ENCODE data around the gene PKP4. TPM values are rescaled to one million over a fixed set of nuclear protein-coding genes. Genes with fewer than 3 reads are reported as not detected.

PKP4 gene
- total and polyA plus RNA-seq, 2 donors (not counting 1 experiment from before 2014, with no cell fraction given): 2.0 to 13.3 TPM

DNA sequence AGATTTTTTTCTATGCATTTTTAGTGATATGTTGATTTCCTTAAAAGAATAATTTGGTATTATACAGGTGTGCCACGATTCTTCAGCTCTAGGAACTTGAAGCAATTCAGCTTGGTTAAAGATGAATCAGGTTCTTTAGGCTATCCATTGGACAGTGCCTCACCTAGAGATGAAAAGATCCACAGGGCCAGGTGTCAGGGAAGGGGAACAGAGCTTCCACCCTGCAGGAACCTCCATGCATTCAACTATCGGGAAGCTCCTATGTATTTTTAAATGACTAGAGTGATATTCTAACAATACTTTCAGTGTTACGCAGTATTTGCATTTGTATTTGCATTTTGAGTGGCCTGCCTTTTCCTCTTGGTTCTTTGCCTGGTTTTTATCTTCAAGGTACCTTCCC lies 40.2 kb downstream of the PKP4 start:
- Histone ChIP-seq H3K79me2 (ENCODE audit: control insufficient read depth, insufficient read depth, low read length) (no peaks in the 10 kb centered on the region), H3K27ac (ENCODE audit: low read length in 2 of 2) (no peak overlapping the region), H3K4me2 (replicated peaks; ENCODE audit: low read depth, low read length, poor library complexity, severe bottlenecking) (no peak overlapping the region), H3K4me1 (ENCODE audit: control insufficient read depth in 2 of 2, insufficient read depth in 2 of 2, low read length in 2 of 2) (no peaks in the 10 kb centered on the region), H3K4me3 (ENCODE audit: control extremely low read depth in 1 of 5, extremely low read depth in 1 of 5, insufficient read depth in 1 of 5, low read depth in 2 of 5, low read length in 4 of 5) (no peak overlapping the region), H4K20me1 (ENCODE audit: control insufficient read depth, insufficient read depth, low read length, poor library complexity, severe bottlenecking) (no peaks in the 10 kb centered on the region), H3K9me3 (ENCODE audit: control extremely low read depth in 1 of 3, control insufficient read depth in 2 of 3, insufficient read depth in 1 of 3, low read length in 2 of 3) (no peaks in the 10 kb centered on the region), H3K27me3 (replicated peaks in 1 of 4; ENCODE audit: control extremely low read depth in 1 of 4, control insufficient read depth in 3 of 4, insufficient read depth in 4 of 4, low read length in 3 of 4) (no peaks in the 10 kb centered on the region), H2AFZ (ENCODE audit: insufficient read depth, low read depth, low read length, poor library complexity, severe bottlenecking) (no peak overlapping the region), H3K36me3 (replicated peaks in 1 of 2; ENCODE audit: control extremely low read depth in 1 of 2, control insufficient read depth in 1 of 2, extremely low read depth in 1 of 2, insufficient read depth in 2 of 2, low read length in 1 of 2) (no peaks in the 10 kb centered on the region), H3K9ac (ENCODE audit: low read length) (no peak overlapping the region)
- Mint-ChIP-seq H3K27ac (no peak overlapping the region), H3K4me3 (no peak overlapping the region), H3K4me1 (no peaks in the 10 kb centered on the region), H3K9me3 (ENCODE audit: insufficient read depth) (no peaks in the 10 kb centered on the region), H3K27me3 (no peaks in the 10 kb centered on the region)
- POLR2A ChIA-PET: no interaction called here
- ATAC-seq (ENCODE audit: low read depth) (no peak), DNase-seq (no peak)
- intact Hi-C loops (cut with micrococcal nuclease): no loop called here
- TF ChIP-seq, protein P1, sequence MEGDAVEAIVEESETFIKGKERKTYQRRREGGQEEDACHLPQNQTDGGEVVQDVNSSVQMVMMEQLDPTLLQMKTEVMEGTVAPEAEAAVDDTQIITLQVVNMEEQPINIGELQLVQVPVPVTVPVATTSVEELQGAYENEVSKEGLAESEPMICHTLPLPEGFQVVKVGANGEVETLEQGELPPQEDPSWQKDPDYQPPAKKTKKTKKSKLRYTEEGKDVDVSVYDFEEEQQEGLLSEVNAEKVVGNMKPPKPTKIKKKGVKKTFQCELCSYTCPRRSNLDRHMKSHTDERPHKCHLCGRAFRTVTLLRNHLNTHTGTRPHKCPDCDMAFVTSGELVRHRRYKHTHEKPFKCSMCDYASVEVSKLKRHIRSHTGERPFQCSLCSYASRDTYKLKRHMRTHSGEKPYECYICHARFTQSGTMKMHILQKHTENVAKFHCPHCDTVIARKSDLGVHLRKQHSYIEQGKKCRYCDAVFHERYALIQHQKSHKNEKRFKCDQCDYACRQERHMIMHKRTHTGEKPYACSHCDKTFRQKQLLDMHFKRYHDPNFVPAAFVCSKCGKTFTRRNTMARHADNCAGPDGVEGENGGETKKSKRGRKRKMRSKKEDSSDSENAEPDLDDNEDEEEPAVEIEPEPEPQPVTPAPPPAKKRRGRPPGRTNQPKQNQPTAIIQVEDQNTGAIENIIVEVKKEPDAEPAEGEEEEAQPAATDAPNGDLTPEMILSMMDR (IDR thresholded peaks at IDR 0.05): no peak
- no peak for TF ChIP-seq EZH2 (IDR thresholded peaks at IDR 0.05; ENCODE audit: borderline replicate concordance, insufficient read depth, low read depth, low read length, poor library complexity, severe bottlenecking)
- WGBS (ENCODE audit: insufficient coverage): 100% methylated on average over 2 of the region's 3 CpGs
- CTCF ChIA-PET: no interaction called here

DNA sequence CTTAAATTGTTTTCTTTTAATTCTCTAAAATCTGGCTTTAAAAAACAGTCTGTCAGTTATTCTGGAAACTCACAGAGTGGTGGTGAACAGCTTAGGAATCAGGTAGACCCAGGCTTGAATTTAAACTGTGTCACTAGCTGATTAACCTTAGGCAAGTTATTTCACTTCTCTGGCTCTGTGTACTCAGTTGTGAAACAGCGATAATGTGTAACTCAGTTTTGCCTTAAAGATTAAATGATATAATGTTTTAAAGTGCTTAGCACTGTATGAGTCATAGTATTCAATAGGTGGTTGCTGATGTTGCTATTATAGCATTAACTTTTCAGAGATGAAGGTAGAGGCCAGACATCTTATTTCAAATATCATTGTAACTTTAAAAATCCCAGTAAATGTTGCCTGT lies 40.7 kb downstream of the PKP4 start:
- Mint-ChIP-seq H3K4me3 (no peak overlapping the region), H3K27ac (no peak overlapping the region)
- no peaks in the 10 kb centered on the region for H3K79me2 ChIP-seq (ENCODE audit: control insufficient read depth, insufficient read depth, low read length)

More for the DNA sequence above, 40.7 kb downstream of the PKP4 start:
- ChIA-PET POLR2A (no interaction called here), CTCF (no interaction called here)
- DNase-seq: no peak
- Histone ChIP-seq H3K27ac (ENCODE audit: low read length in 2 of 2) (no peak overlapping the region), H3K4me2 (replicated peaks; ENCODE audit: low read depth, low read length, poor library complexity, severe bottlenecking) (no peak overlapping the region), H3K4me3 (ENCODE audit: control extremely low read depth in 1 of 5, extremely low read depth in 1 of 5, insufficient read depth in 1 of 5, low read depth in 2 of 5, low read length in 4 of 5) (no peak overlapping the region), H3K9me3 (ENCODE audit: control extremely low read depth in 1 of 3, control insufficient read depth in 2 of 3, insufficient read depth in 1 of 3, low read length in 2 of 3) (no peaks in the 10 kb centered on the region), H3K9ac (ENCODE audit: low read length) (no peak overlapping the region), H2AFZ (ENCODE audit: insufficient read depth, low read depth, low read length, poor library complexity, severe bottlenecking) (no peak overlapping the region), H3K27me3 (replicated peaks in 1 of 4; ENCODE audit: control extremely low read depth in 1 of 4, control insufficient read depth in 3 of 4, insufficient read depth in 4 of 4, low read length in 3 of 4) (no peaks in the 10 kb centered on the region), H4K20me1 (ENCODE audit: control insufficient read depth, insufficient read depth, low read length, poor library complexity, severe bottlenecking) (no peaks in the 10 kb centered on the region), H3K4me1 (ENCODE audit: control insufficient read depth in 2 of 2, insufficient read depth in 2 of 2, low read length in 2 of 2) (no peaks in the 10 kb centered on the region), H3K36me3 (replicated peaks in 1 of 2; ENCODE audit: control extremely low read depth in 1 of 2, control insufficient read depth in 1 of 2, extremely low read depth in 1 of 2, insufficient read depth in 2 of 2, low read length in 1 of 2) (no peaks in the 10 kb centered on the region)
- TF ChIP-seq EZH2 (IDR thresholded peaks at IDR 0.05; ENCODE audit: borderline replicate concordance, insufficient read depth, low read depth, low read length, poor library complexity, severe bottlenecking): no peak
- TF ChIP-seq, protein P1 (IDR thresholded peaks at IDR 0.05): no peak
- no peak for ATAC-seq (ENCODE audit: low read depth)
- Mint-ChIP-seq H3K27me3 (no peaks in the 10 kb centered on the region), H3K9me3 (ENCODE audit: insufficient read depth) (no peaks in the 10 kb centered on the region), H3K4me1 (no peaks in the 10 kb centered on the region)
- WGBS (ENCODE audit: insufficient coverage): no CpG with 5 or more reads among the region's 1 CpG
- intact Hi-C loops (cut with micrococcal nuclease): no loop called here
